GM19438 (cell line): ENCODE data around the gene UBE2O.

Experiments
- ATAC-seq: cut with Tn5 transposase; IDR thresholded peaks from one replicate; pipeline ENCODE4 v1.9.1; 2021; ENCODE audit warnings: low read depth; ENCODE audit not compliant: unreplicated experiment

UBE2O gene

DNA sequence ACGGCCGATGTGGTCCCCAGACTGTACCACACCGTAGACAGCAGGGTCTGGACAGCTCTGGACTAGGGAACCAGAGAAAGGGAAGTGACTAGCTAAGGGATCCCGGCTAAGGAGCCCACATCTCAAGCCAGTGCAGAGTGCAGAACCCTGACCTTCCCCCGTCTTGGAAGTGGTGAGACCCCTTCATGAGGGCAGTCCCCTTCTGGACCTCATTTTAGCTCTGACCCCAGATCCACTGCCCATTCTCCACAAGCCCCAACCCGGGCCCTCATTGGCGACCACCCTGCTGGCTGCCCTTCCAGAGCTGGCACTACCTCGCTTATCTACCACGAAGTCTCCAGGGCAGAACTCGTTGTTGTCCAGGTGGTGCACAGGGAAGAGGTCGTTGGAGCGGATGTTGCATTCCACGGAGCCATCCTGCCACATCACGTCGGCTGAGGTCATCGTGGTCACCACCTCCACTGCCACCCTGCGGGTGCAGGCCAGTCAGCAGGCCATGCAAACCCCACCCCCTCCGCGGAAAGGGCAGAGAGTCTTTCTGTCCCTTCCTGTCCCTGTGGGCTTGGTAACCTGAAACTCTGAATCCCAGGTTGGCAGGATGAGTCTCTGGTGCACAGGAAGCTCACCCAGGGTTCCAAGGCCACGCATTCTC lies 54.3 kb downstream of the UBE2O start:
- no peak for ATAC-seq

DNA sequence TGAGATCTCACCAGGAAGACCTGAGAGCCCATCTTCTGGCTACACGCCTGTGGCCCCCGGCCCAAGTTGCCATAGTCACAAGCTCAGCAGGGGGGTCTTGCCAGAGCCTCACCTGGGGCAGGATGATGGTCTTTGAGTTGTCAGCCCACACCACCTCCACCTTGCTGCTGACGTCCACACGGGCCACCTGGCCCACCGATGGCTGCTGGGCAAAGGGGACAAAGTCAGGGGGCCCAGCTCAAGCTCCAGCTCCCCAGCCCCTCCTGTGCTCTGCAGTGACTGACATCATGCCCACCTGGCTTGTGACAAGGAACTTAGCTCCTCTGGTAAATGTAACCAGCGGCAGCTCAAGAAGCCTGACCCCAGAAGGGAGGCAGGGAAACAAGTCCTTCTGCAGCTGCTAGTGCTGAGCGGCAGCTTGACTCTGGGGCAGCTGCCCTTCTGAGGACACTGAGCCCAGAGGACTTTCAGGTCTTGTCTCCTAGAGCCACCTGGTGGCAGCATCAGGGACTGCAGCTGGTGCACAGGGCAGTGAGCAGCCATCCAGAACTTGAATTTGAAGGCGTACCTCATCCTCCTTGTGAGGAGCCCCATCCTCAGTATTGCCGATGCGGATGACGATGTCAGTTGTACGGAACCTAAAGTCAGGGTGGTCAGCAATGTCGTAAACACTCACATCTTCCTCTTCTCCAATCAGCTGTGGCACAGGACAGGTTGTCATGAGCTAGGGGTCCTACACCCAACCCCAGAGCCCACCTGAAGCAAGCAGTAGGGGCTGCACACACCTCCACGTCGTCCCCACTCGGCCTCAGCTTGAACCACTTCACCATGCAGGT lies 55.0 kb downstream of the UBE2O start:
- ATAC-seq = no peak

DNA sequence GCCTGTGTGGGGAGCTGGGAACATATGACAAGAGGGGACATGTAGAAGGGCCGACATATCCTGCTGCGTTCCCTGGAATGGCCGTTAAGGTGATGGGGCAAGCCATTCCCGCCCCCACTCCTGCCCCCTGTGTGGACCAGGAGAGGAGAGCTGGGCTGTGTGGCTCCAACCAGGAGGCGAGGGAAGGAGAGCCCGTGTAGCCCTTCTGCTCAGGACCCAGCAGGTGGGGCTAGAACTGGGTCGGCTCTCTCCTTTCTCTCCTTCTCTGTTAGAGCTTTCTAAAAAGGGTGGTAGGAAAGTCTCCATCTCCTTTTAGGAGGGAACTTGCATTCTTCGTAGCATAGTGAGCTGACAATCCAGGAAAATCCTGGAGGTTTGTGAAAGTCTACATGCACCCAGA lies 55.8 kb downstream of the UBE2O start:
- no peak for ATAC-seq

DNA sequence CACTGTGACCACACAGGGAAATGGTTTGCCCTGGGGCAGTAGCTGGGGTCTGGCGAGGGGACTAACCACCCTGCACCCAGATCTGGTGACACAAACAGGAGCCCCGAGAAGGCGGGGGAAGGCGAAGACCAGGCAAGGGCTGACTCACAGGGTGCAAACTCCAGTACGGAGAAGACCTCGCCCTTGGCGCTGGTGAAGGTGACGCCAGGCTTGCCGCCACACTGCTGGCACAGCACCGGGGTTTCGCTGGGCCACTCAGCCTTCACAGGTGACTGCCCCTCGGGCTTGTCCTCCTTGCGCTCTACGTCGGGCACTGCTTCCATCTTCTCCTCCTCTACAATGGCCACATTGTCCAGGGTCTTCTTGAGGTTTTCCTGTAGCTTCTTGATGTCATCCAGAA lies 57.0 kb downstream of the UBE2O start:
- no peak for ATAC-seq

DNA sequence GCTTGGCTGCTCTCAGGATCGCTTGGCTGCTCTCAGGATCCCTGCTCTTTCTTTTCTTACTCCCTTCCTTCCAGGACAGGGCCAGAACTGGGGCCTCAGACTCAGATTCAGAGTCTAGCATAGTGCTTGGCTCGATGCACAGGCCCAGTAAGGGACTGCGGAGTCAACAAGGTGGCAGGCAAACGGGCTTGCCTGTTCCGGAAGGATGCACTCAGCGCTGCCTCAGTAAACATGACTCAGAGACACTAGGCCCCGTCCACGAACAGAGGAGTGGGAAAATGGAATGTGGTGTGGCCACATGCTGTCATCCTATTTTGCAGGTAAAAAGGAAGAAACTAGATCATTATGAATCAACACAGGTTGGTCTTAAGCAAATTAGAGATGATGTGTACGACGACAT lies 58.8 kb downstream of the UBE2O start:
- no peak for ATAC-seq

DNA sequence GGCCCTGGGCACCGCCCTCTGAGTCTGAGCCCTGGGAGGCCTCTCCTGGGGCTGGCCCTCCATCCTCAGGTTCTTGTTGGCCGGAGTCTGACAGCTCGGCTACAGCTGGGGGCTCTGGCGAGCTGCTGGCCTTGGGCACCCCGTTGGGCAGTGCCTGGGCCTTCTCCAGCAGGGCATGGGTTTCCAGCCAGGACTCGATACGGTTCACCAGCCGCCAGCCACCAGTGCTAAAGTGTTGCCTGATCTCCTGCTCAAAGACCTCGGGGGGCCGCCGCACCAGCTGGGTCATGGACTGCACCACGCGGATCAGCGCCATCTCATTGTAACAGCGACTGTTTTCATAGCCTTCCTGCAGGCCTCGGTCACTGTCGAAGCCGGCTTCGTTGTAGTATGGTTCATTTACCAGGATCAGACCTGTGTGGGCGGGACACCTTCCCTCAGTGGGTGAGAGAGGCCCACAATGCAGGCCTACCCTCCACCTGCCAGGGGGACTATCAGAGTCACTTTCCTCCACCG lies 61.7 kb downstream of the UBE2O start:
- no peak for ATAC-seq

DNA sequence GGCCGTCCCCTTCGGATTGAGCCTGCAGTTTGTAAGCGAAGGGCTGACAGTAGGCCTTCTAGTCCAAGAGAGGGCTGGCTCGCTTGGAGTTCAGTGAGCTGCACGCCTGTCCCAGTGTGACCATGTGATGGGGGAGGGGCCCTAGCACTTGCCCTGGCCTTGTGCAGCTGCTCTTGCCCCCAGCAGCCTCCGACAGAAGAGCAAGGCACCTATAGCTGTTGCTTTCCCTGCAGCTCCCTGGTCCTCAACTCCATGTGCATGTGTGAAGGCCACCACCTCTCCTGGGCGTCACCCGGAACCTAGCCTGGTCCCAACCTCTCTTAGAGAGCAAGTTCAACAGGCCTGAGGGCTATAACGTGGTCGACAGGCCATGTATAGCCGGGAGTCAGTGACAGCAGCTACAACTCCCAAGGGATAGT lies 62.9 kb downstream of the UBE2O start:
- no peak for ATAC-seq

DNA sequence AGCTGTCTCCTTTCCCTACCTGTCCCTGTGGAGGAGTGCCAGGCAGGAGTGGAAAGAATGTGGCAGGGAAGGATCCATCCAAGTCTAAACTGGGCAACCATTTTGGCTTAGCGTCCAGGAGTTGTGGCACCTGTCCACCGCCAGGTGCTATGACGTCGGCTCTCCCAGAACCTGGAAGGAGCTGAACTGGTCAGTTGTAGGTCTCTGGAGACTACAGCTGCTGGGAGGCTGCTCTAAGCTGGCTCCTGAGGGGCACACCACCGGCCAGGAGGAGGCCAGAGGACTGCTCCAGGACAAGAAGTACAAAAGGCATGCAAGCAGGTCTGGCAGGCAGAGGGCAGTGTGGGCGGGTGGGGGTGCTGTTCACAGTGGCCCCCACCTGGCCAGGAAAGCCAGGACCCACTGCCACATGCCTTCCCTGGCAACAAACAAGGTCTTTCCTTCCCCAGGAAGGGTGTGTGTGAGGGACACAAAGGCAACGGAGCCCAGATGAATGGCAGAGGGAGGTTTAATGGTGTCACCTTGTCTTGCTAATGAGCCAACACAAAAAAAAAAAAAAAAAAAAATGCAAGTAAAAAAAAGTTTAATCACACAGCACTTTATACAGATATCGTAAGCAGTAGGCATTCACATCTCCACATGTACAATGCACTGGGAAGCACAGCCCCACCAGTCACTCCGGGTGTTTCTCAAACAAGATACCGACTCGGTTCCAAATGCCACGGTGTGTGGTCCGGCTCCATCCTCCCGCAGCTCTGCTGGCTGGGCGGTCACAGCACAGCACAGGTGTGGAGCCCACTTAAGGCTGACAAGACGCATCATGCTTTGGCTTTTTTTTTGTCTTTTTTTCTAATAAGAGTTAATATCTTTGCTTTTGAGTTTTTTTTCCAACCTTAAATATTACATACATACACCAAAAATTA lies 63.7 kb downstream of the UBE2O start:
- ATAC-seq = no peak

DNA sequence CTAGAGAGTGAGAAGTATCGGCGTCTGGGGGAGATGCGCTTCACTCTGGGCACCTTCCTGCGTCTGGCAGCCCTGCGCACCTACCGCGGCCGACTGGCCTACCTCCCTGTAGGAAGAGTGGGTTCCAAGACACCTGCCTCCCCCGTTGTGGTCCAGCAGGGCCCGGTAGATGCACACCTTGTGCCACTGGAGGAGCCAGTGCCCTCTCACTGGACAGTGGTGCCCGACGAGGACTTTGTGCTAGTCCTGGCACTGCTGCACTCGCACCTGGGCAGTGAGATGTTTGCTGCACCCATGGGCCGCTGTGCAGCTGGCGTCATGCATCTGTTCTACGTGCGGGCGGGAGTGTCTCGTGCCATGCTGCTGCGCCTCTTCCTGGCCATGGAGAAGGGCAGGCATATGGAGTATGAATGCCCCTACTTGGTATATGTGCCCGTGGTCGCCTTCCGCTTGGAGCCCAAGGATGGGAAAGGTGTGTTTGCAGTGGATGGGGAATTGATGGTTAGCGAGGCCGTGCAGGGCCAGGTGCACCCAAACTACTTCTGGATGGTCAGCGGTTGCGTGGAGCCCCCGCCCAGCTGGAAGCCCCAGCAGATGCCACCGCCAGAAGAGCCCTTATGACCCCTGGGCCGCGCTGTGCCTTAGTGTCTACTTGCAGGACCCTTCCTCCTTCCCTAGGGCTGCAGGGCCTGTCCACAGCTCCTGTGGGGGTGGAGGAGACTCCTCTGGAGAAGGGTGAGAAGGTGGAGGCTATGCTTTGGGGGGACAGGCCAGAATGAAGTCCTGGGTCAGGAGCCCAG lies 65.8 kb downstream of the UBE2O start:
- ATAC-seq = no peak

DNA sequence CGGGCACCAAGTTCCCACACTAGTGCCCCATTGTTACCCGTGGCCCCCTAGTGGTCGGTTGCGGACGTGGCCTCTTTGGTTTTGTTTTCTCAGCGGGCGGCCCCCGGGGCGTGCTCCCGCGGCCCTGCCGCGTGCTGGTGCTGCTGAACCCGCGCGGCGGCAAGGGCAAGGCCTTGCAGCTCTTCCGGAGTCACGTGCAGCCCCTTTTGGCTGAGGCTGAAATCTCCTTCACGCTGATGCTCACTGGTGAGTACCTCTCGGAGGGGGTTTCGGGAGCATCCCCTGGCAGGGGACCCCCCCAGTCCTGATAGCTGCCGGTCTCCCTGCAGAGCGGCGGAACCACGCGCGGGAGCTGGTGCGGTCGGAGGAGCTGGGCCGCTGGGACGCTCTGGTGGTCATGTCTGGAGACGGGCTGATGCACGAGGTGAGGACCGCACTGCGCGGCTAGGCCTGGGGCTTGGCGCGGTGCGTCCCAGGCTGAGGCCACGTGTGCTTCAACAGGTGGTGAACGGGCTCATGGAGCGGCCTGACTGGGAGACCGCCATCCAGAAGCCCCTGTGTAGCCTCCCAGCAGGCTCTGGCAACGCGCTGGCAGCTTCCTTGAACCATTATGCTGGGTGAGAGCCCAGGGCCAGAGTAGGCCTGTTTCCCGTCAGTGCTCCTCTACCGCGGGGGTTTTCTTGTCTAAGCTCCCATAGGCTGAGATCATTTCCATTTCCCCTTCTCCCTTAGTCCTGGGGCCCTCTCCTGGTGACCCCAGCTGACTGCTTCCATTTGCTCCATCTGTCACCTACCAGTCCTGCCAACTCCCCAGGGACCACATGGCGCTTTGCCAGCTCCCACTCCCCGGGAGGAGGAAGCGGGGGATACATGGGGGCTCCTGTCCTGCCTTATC lies 66.8 kb downstream of the UBE2O start:
- no peak for ATAC-seq

DNA sequence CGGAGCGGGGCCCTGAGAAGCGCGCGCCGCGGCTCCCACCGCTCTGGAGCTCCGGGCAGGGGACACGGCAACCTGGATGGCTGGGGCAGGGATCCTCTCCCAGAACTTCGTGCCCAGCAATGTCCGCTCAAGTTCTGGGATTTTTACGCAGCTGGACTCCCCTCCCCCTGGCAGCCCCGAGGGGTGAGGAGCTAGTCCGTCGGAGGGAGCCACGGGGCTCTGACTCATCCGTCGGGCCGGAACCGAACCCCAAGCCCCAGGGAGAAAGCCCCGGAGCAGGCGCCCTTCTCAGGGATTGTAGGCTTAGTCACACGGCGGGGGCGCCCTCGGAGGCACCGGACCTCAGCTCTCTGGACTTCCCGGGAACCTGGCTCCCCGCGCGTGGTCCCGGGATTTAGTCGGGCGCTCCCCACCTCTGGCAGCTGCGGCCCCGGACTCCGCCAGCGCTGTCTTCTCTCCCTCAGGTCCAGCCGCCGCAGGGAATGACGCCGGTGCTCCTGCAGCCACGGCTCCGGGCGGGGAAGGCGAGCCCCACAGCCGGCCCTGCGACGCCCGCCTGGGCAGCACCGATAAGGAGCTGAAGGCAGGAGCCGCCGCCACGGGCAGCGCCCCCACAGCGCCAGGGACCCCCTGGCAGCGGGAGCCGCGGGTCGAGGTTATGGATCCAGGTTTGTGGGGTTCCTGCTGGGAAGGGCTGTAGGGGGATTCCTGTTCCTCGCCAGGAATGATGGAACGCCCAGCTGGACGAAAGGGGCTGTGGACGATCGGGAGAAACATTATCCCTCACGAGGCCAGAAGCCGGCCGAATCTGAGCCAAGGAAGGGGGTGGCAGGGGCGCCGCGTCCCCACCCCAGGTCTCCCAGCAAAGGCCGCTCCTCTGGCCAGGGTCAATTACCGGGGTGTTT lies 67.7 kb downstream of the UBE2O start:
- ATAC-seq = no peak

DNA sequence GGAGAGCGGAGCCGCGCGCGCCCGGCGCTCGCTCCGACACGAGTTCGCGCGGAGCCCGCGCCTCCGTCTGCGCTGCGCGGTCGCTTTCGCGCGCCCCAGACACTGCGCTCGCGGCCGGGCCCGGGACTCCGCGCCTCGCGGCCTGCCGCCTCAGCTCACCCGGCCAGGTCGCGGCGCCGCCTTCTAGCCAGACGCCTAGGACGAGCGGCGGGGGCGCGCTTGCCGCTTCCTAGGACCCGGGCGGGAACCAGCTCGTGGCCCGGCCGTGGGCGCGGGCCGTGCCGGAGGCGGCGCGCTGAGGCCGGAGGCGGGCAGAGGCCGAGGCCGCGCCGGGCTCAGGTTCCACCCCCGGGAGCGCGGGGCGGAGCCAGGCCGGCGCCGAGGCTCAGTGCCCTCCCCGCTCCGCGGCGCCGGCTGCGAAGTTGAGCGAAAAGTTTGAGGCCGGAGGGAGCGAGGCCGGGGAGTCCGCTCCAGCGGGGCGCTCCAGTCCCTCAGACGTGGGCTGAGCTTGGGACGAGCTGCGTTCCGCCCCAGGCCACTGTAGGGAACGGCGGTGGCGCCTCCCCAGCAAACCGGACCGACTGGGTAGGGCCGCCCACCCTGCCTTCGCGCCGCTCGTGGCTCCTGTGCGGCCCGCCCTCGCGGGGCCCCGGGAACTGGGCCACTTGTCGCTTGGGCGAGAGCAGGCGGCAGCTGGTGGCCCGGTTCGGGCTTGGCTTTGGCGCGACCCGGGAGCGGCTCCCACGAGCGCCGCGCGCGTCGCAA lies 68.5 kb downstream of the UBE2O start, which contains the start of gene SPHK1:
Gene SPHK1 (plus strand): TSS at position 388 of the 765 bp plus-strand sequence. CDS start 1,036 bp downstream, outside the sequence.
- peak; percentile 45 for ATAC-seq

DNA sequence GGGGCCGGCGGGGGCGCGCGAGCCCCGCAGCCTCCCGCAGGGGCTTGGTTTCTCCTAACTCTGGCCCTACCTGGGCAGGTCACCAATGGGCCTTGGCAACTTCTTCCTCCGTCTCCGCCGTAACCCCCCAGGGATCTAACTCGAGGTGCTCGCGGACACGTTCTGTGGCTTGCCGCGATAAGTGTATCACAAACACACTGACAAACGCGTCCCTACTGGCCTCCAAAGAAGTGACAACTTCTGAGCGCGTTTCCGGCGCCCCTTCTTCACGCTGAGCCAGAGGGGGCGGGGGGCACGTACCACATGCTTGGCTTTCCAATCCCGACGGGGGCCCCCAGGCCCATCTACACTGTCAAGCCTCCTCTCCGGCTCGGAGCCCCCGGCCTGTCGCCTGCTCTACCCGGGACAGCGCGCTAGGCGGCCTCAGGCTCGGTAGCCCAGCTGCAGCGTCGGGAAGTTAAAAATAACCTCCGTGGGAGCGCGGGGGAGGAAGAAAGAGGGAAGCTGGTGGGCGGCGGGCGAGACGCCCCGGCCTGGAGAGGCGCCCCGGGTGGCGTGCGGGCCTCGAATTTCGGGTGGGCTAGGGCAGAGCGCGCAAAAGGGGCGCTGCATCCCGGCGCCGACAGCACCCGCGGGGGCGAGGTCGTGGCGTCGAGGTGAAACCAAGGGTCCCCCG lies 69.3 kb downstream of the UBE2O start:
- no peak for ATAC-seq

DNA sequence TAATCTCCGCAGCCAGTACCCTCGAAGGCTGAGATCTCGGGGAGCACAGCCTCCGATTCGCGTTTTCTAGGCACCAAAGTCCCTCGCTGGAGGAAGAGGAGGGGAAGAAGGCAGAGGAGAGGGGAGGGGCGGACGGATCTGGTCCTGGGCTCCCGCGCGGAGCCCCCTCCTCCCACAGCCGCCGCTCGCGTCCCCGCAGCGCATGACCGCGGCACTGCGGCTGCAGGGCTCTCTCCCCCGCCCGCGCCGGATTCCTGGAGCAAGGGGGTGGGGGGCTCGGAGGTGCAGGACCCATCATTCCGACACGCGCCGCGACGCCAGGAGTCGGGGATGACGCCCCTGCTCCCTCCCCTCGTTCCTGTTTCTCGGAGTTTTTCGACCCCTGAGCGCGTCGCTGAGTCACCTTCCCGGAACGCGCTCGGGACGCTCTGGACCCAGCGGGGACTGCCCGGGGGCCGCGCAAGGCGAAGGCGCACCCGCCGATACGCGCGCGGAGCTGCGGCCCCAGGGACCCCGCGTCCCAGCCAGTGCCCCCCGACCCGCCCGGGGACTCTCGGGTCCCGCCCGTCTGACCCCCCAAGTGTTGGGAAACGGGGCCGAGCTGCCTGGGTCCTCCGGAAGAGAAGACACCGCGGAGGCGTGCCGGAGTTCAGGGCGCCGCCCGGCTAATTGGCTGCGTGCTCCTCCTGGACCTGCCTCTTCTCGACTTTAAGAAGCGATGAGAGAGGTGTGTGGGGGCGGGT lies 70.0 kb downstream of the UBE2O start:
- no peak for ATAC-seq

DNA sequence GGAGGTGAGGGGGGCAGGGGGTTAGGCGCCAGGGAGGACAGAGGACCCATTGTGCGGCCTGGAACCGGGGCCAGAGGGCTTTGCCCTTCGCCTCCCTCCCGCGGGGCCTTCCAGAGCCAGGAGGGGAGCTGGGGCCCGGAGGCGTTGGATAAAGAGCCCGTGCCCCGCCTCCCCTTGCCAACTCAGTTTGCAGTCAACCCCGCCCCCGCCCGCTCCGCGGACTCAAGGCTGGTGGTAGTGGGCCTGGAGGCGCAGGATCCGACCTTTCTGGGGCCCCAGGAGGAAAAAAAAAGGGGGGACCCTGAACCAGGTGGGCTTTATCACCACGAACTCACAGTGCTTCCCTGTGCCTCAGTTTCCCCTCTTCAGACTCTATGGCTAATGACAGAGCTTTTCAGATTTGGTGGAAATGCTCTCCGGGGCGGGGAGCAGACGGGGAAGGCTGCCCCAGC lies 70.6 kb downstream of the UBE2O start:
- no peak for ATAC-seq
